KMS-11 (cell line): ENCODE measurements around the gene SYNE1.

Experiments used
- H2AFZ ChIP-seq: fragments of 200-600 bp; sonication (generic); 2 replicates; pipeline ENCODE4 v1.6.1; 2016; ENCODE audit warnings: antibody characterized with exemption, mixed run types, low read depth
- H3K27ac ChIP-seq: fragments of 200-600 bp; sonication (generic); 2 replicates; pipeline ENCODE4 v1.6.1; 2016; ENCODE audit warnings: mild to moderate bottlenecking, mixed run types
- H3K27me3 ChIP-seq: fragments of 200-600 bp; sonication (generic); 2 replicates; pipeline ENCODE4 v1.6.1; 2017; ENCODE audit warnings: mild to moderate bottlenecking, low read depth, mixed run types, moderate library complexity; ENCODE audit not compliant: insufficient read depth
- H3K36me3 ChIP-seq: fragments of 200-600 bp; sonication (generic); 2 replicates; pipeline ENCODE4 v1.6.1; 2017; ENCODE audit warnings: mild to moderate bottlenecking, mixed run types; ENCODE audit not compliant: insufficient read depth
- H3K4me1 ChIP-seq: fragments of 200-600 bp; sonication (generic); 2 replicates; pipeline ENCODE4 v1.6.1; 2016; ENCODE audit warnings: mild to moderate bottlenecking, low read depth, mixed run types; ENCODE audit not compliant: poor library complexity, severe bottlenecking
- H3K4me2 ChIP-seq: fragments of 200-600 bp; sonication (generic); 2 replicates; pipeline ENCODE4 v1.7.0; 2016; ENCODE audit warnings: mild to moderate bottlenecking, mixed run types
- H3K4me3 ChIP-seq: fragments of 200-600 bp; sonication (generic); IDR thresholded peaks from 2 replicates; pipeline ENCODE4 v1.6.1; 2017; ENCODE audit warnings: low read depth, low read length, mixed read lengths; ENCODE audit not compliant: insufficient read depth
- H3K79me2 ChIP-seq: fragments of 200-600 bp; sonication (generic); 2 replicates; pipeline ENCODE4 v1.6.1; 2016; ENCODE audit warnings: low read depth, mixed run types; ENCODE audit not compliant: insufficient read depth
- H3K9ac ChIP-seq: fragments of 200-600 bp; sonication (generic); 2 replicates; pipeline ENCODE4 v1.6.1; 2016; ENCODE audit warnings: mild to moderate bottlenecking, mixed run types
- H4K20me1 ChIP-seq: fragments of 200-600 bp; sonication (generic); 2 replicates; pipeline ENCODE4 v1.6.1; 2016; ENCODE audit warnings: mild to moderate bottlenecking, mixed run types; ENCODE audit not compliant: insufficient read depth
- CTCF ChIP-seq: fragments of 200-600 bp; sonication (generic); conservative IDR thresholded peaks from 2 replicates; pipeline ENCODE4 v1.6.1; 2017; ENCODE audit warnings: low read depth, mild to moderate bottlenecking, antibody characterized with exemption, low read length, moderate library complexity, mixed read lengths

The SYNE1 gene

GRCh38 chr6:152554851-152555250 is 82.3 kb downstream of the SYNE1 start:
- Histone ChIP-seq H3K4me1 (no peaks in the 10 kb centered on the region), H3K36me3 (no peaks in the 10 kb centered on the region), H3K4me2 (no peak overlapping the region), H3K79me2 (no peaks in the 10 kb centered on the region), H4K20me1 (no peaks in the 10 kb centered on the region), H3K9ac (no peak overlapping the region), H3K27me3 (no peaks in the 10 kb centered on the region), H2AFZ (no peak overlapping the region), H3K27ac (no peak overlapping the region), H3K4me3 (no peak overlapping the region)
- no peak for TF ChIP-seq CTCF

GRCh38 chr6:152552616-152553209 is 84.4 kb downstream of the SYNE1 start:
- Histone ChIP-seq H3K4me2 (no peak overlapping the region), H3K36me3 (no peaks in the 10 kb centered on the region), H3K9ac (no peak overlapping the region), H2AFZ (no peak overlapping the region), H3K4me3 (no peak overlapping the region), H4K20me1 (no peaks in the 10 kb centered on the region), H3K79me2 (no peaks in the 10 kb centered on the region), H3K4me1 (no peaks in the 10 kb centered on the region), H3K27ac (no peak overlapping the region), H3K27me3 (no peaks in the 10 kb centered on the region)
- peak; percentile 61 for TF ChIP-seq CTCF

- Histone ChIP-seq H3K4me3 (no peak overlapping the region), H3K27ac (no peak overlapping the region), H3K79me2 (no peaks in the 10 kb centered on the region), H3K27me3 (no peaks in the 10 kb centered on the region), H3K36me3 (no peaks in the 10 kb centered on the region), H2AFZ (no peak overlapping the region), H3K4me2 (no peak overlapping the region), H3K4me1 (no peaks in the 10 kb centered on the region), H3K9ac (no peak overlapping the region), H4K20me1 (no peaks in the 10 kb centered on the region)
- no peak for TF ChIP-seq CTCF
These were observed 93.6 kb downstream of the SYNE1 start for GRCh38 chr6:152543519-152543918.

- no peak for TF ChIP-seq CTCF
- Histone ChIP-seq H3K36me3 (no peaks in the 10 kb centered on the region), H3K4me1 (no peaks in the 10 kb centered on the region), H2AFZ (no peak overlapping the region), H4K20me1 (no peaks in the 10 kb centered on the region), H3K9ac (no peak overlapping the region), H3K27me3 (no peaks in the 10 kb centered on the region), H3K4me2 (no peak overlapping the region), H3K79me2 (no peaks in the 10 kb centered on the region), H3K27ac (no peak overlapping the region), H3K4me3 (no peak overlapping the region)
These were observed 96.8 kb downstream of the SYNE1 start for GRCh38 chr6:152540381-152540780.
